ENCODE results near the gene RPUSD1.

The RPUSD1 gene

GRCh38 chr16:813204-813915 lies 25.2 kb upstream of the RPUSD1 start:
- DNase-seq (ENCODE audit: low read depth in 2 of 2): peak; percentile 28 to 34
- TF ChIP-seq CTCF (IDR thresholded peaks at IDR 0.05; ENCODE audit: low read depth, low read length): peak; percentile 53
- H3K4me3 ChIP-seq (replicated peaks in 1 of 2; ENCODE audit: low read depth in 2 of 2, low read length in 2 of 2): peak overlapping the region in 1 of 2 donors; percentile 19

- H3K4me3 ChIP-seq (replicated peaks in 1 of 2; ENCODE audit: low read depth in 2 of 2, low read length in 2 of 2): peak overlapping the region; percentile 79 to 80
- DNase-seq (ENCODE audit: low read depth in 2 of 2): no peak
- TF ChIP-seq CTCF (IDR thresholded peaks at IDR 0.05; ENCODE audit: low read depth, low read length): no peak
Observed at GRCh38 chr16:808085-808386, 19.9 kb upstream of the RPUSD1 start.

GRCh38 chr16:807347-808084 lies 19.3 kb upstream of the RPUSD1 start:
- H3K4me3 ChIP-seq (replicated peaks in 1 of 2; ENCODE audit: low read depth in 2 of 2, low read length in 2 of 2): peak overlapping the region; percentile 79 to 80
- peak; percentile 92 to 94 for DNase-seq (ENCODE audit: low read depth in 2 of 2)
- TF ChIP-seq CTCF (IDR thresholded peaks at IDR 0.05; ENCODE audit: low read depth, low read length): no peak

- DNase-seq (ENCODE audit: low read depth in 2 of 2): no peak
- no peak for TF ChIP-seq CTCF (IDR thresholded peaks at IDR 0.05; ENCODE audit: low read depth, low read length)
- H3K4me3 ChIP-seq (replicated peaks in 1 of 2; ENCODE audit: low read depth in 2 of 2, low read length in 2 of 2): no peak overlapping the region
Observed at GRCh38 chr16:805474-805873, 17.3 kb upstream of the RPUSD1 start.

- no peak overlapping the region for H3K4me3 ChIP-seq (replicated peaks in 1 of 2; ENCODE audit: low read depth in 2 of 2, low read length in 2 of 2)
- DNase-seq (ENCODE audit: low read depth in 2 of 2): no peak
- no peak for TF ChIP-seq CTCF (IDR thresholded peaks at IDR 0.05; ENCODE audit: low read depth, low read length)
Observed at GRCh38 chr16:804193-805048, 16.2 kb upstream of the RPUSD1 start.

- no peak overlapping the region for H3K4me3 ChIP-seq (replicated peaks in 1 of 2; ENCODE audit: low read depth in 2 of 2, low read length in 2 of 2)
- TF ChIP-seq CTCF (IDR thresholded peaks at IDR 0.05; ENCODE audit: low read depth, low read length): no peak
- no peak for DNase-seq (ENCODE audit: low read depth in 2 of 2)
Observed at GRCh38 chr16:803754-804080, 15.5 kb upstream of the RPUSD1 start.
